ENCODE results near the gene NOP10. TPM values are rescaled to one million over a fixed set of nuclear protein-coding genes. Genes with fewer than 3 reads are reported as not detected.
"Not testable (repeated sequence)": the region's sequence is repeated elsewhere in the genome, so short reads cannot be mapped to it uniquely, and the experiment has no call there.

Gene NOP10
- 10 to 100 TPM; 56.6 to 69.9 (median 56.7) TPM for total RNA-seq
- total RNA-seq (2013) = 80.5 TPM

- peaks cover 0 to 2% of the 10 kb centered on the region in 2 donors for H3K27me3 Mint-ChIP-seq (ENCODE audit: low read depth in 2 of 2)
- 4% methylated on average over 37 of the region's 38 CpGs for WGBS (ENCODE audit: insufficient coverage)
- Histone ChIP-seq H3K9me3 (ENCODE audit: control insufficient read depth, insufficient read depth, low read length) (no peaks in the 10 kb centered on the region), H3K27me3 (ENCODE audit: control insufficient read depth, insufficient read depth, low read length) (no peaks in the 10 kb centered on the region), H3K36me3 (ENCODE audit: control insufficient read depth, insufficient read depth, low read length) (peaks cover 23% of the 10 kb centered on the region), H3K4me3 (ENCODE audit: low read length) (peak within 1 kb of the TSS; percentile 90), H3K27ac (ENCODE audit: low read length) (peak within 1 kb of the TSS; percentile 78), H3K4me1 (ENCODE audit: control insufficient read depth, insufficient read depth, low read length) (peaks cover 14% of the 10 kb centered on the region)
- peak within 1 kb of the TSS; percentile 88 for H3K4me3 Mint-ChIP-seq
- H3K4me1 Mint-ChIP-seq = peaks cover 11 to 12% of the 10 kb centered on the region in 2 donors
- intact Hi-C loops (cut with micrococcal nuclease) = loop anchor here (1.0 kb wide), 1 partner anchor 24 kb away; the partner anchor contains the start of gene LPCAT4
- peak; percentile 91 to 96 for DNase-seq
- no peak within 1 kb of the TSS for H3K27ac Mint-ChIP-seq
- ATAC-seq = peak; percentile 91 to 96 (median 93)
- no peaks in the 10 kb centered on the region for H3K36me3 Mint-ChIP-seq
- no peaks in the 10 kb centered on the region for H3K9me3 Mint-ChIP-seq
- TF ChIP-seq CTCF (IDR thresholded peaks at IDR 0.05) = peak; percentile 98
Measured at GRCh38 chr15:34342737-34343575, at the start of gene NOP10, which contains the start of gene NUTM1. NOP10 (minus strand) TSS chr15:34343136; CDS start chr15:34343073, 63 bp downstream. NUTM1 (plus strand) TSS chr15:34343315; CDS start chr15:34343697, 382 bp downstream.

- H3K36me3 Mint-ChIP-seq; H3K27ac ChIP-seq (ENCODE audit: low read length); intact Hi-C loops (cut with micrococcal nuclease); H3K9me3 Mint-ChIP-seq; H3K4me1 Mint-ChIP-seq; H3K27me3 ChIP-seq (ENCODE audit: control insufficient read depth, insufficient read depth, low read length); H3K4me3 ChIP-seq (ENCODE audit: low read length); H3K4me3 Mint-ChIP-seq; H3K4me1 ChIP-seq (ENCODE audit: control insufficient read depth, insufficient read depth, low read length); H3K36me3 ChIP-seq (ENCODE audit: control insufficient read depth, insufficient read depth, low read length); ATAC-seq; DNase-seq; H3K9me3 ChIP-seq (ENCODE audit: control insufficient read depth, insufficient read depth, low read length); H3K27ac Mint-ChIP-seq; H3K27me3 Mint-ChIP-seq (ENCODE audit: low read depth in 2 of 2): not testable (repeated sequence)
- WGBS (ENCODE audit: insufficient coverage) = no CpG with 5 or more reads among the region's 16 CpGs
Measured at GRCh38 chr15:34389594-34390086, 46.7 kb upstream of the NOP10 start.

- ATAC-seq; H3K27ac ChIP-seq (ENCODE audit: low read length); H3K9me3 ChIP-seq (ENCODE audit: control insufficient read depth, insufficient read depth, low read length); H3K4me1 ChIP-seq (ENCODE audit: control insufficient read depth, insufficient read depth, low read length); intact Hi-C loops (cut with micrococcal nuclease); H3K4me1 Mint-ChIP-seq; H3K36me3 Mint-ChIP-seq; DNase-seq; H3K36me3 ChIP-seq (ENCODE audit: control insufficient read depth, insufficient read depth, low read length); H3K27me3 ChIP-seq (ENCODE audit: control insufficient read depth, insufficient read depth, low read length); H3K27ac Mint-ChIP-seq; H3K27me3 Mint-ChIP-seq (ENCODE audit: low read depth in 2 of 2); H3K9me3 Mint-ChIP-seq; H3K4me3 ChIP-seq (ENCODE audit: low read length); H3K4me3 Mint-ChIP-seq: not testable (repeated sequence)
- WGBS (ENCODE audit: insufficient coverage) = no CpG with 5 or more reads among the region's 19 CpGs
Measured at GRCh38 chr15:34381829-34382521, 39.0 kb upstream of the NOP10 start.

GRCh38 chr15:34380491-34380890 is 37.6 kb upstream of the NOP10 start:
- H3K36me3 ChIP-seq (ENCODE audit: control insufficient read depth, insufficient read depth, low read length); H3K36me3 Mint-ChIP-seq; H3K4me1 ChIP-seq (ENCODE audit: control insufficient read depth, insufficient read depth, low read length); ATAC-seq; H3K27ac Mint-ChIP-seq; H3K27me3 ChIP-seq (ENCODE audit: control insufficient read depth, insufficient read depth, low read length); H3K4me1 Mint-ChIP-seq; H3K4me3 ChIP-seq (ENCODE audit: low read length); intact Hi-C loops (cut with micrococcal nuclease); H3K27me3 Mint-ChIP-seq (ENCODE audit: low read depth in 2 of 2); H3K9me3 Mint-ChIP-seq; H3K9me3 ChIP-seq (ENCODE audit: control insufficient read depth, insufficient read depth, low read length); H3K4me3 Mint-ChIP-seq; DNase-seq; H3K27ac ChIP-seq (ENCODE audit: low read length): not testable (repeated sequence)
- WGBS (ENCODE audit: insufficient coverage) = 97% methylated on average over 3 of the region's 4 CpGs

All from natural killer cell (primary cell).